ENCODE results near the gene RECK.

The RECK gene

GRCh38 chr9:36091026-36091953 lies 54.6 kb downstream of the RECK start:
- Histone ChIP-seq H3K9ac (ENCODE audit: low read length) (no peak overlapping the region), H3K36me3 (replicated peaks; ENCODE audit: insufficient read depth, low read length) (no peaks in the 10 kb centered on the region), H3K79me2 (ENCODE audit: low read length) (no peaks in the 10 kb centered on the region), H3K4me1 (ENCODE audit: low read length) (peaks cover 13% of the 10 kb centered on the region), H3K9me3 (replicated peaks; ENCODE audit: insufficient read depth, low read length) (no peaks in the 10 kb centered on the region), H3K27ac (ENCODE audit: low read length) (no peak overlapping the region), H2AFZ (ENCODE audit: low read length) (no peak overlapping the region), H3F3A (ENCODE audit: insufficient read depth, low read length) (peaks cover 10% of the 10 kb centered on the region; the same call in 1 of the 2 replicates), H3K27me3 (replicated peaks; ENCODE audit: insufficient read depth, low read length) (no peaks in the 10 kb centered on the region), H4K20me1 (ENCODE audit: insufficient read depth, low read length) (no peaks in the 10 kb centered on the region), H3K4me2 (ENCODE audit: low read depth, low read length) (no peak overlapping the region), H3K9me2 (replicated peaks; ENCODE audit: insufficient read depth, low read length) (no peaks in the 10 kb centered on the region), H3K4me3 (ENCODE audit: low read length) (no peak overlapping the region)
- no peak for TF ChIP-seq CTCF (IDR thresholded peaks at IDR 0.05; ENCODE audit: low read length)
- no peak for TF ChIP-seq EZH2 (optimal IDR thresholded peaks at IDR 0.05; ENCODE audit: low read depth, low read length)
- TF ChIP-seq EZH2phosphoT487 (IDR thresholded peaks at IDR 0.05; ENCODE audit: low read length), result no peak
- DNase-seq, result no peak

- H3K79me2 ChIP-seq (ENCODE audit: low read length), result no peaks in the 10 kb centered on the region
- H3K4me2 ChIP-seq (ENCODE audit: low read depth, low read length), result no peak overlapping the region
- H3K9me2 ChIP-seq (replicated peaks; ENCODE audit: insufficient read depth, low read length), result no peaks in the 10 kb centered on the region
- DNase-seq, result no peak
- TF ChIP-seq EZH2phosphoT487 (IDR thresholded peaks at IDR 0.05; ENCODE audit: low read length), result no peak
- no peak for TF ChIP-seq CTCF (IDR thresholded peaks at IDR 0.05; ENCODE audit: low read length)
- no peak for TF ChIP-seq EZH2 (optimal IDR thresholded peaks at IDR 0.05; ENCODE audit: low read depth, low read length)
- no peak overlapping the region for H3K4me3 ChIP-seq (ENCODE audit: low read length)
- no peaks in the 10 kb centered on the region for H4K20me1 ChIP-seq (ENCODE audit: insufficient read depth, low read length)
- peaks cover 10% of the 10 kb centered on the region; the same call in 1 of the 2 replicates for H3F3A ChIP-seq (ENCODE audit: insufficient read depth, low read length)
- no peaks in the 10 kb centered on the region for H3K9me3 ChIP-seq (replicated peaks; ENCODE audit: insufficient read depth, low read length)
- H3K4me1 ChIP-seq (ENCODE audit: low read length), result peaks cover 13% of the 10 kb centered on the region
- H3K27ac ChIP-seq (ENCODE audit: low read length), result no peak overlapping the region
- H3K36me3 ChIP-seq (replicated peaks; ENCODE audit: insufficient read depth, low read length), result no peaks in the 10 kb centered on the region
- H3K27me3 ChIP-seq (replicated peaks; ENCODE audit: insufficient read depth, low read length), result no peaks in the 10 kb centered on the region
- no peak overlapping the region for H3K9ac ChIP-seq (ENCODE audit: low read length)
- H2AFZ ChIP-seq (ENCODE audit: low read length), result no peak overlapping the region
These were observed 55.3 kb downstream of the RECK start for GRCh38 chr9:36092014-36092413.

GRCh38 chr9:36092509-36093215 lies 55.9 kb downstream of the RECK start:
- Histone ChIP-seq H3K4me2 (ENCODE audit: low read depth, low read length) (peak overlapping the region; percentile 51), H3K9me3 (replicated peaks; ENCODE audit: insufficient read depth, low read length) (no peaks in the 10 kb centered on the region), H3K4me1 (ENCODE audit: low read length) (peaks cover 13% of the 10 kb centered on the region), H2AFZ (ENCODE audit: low read length) (peak overlapping the region; percentile 32), H3K27ac (ENCODE audit: low read length) (peak overlapping the region; percentile 52; the same call in 1 of the 2 replicates), H3K9me2 (replicated peaks; ENCODE audit: insufficient read depth, low read length) (no peaks in the 10 kb centered on the region), H3K4me3 (ENCODE audit: low read length) (no peak overlapping the region), H3K9ac (ENCODE audit: low read length) (peak overlapping the region; percentile 13; the same call in 1 of the 2 replicates), H3F3A (ENCODE audit: insufficient read depth, low read length) (peaks cover 10% of the 10 kb centered on the region; the same call in 1 of the 2 replicates), H3K27me3 (replicated peaks; ENCODE audit: insufficient read depth, low read length) (no peaks in the 10 kb centered on the region), H3K36me3 (replicated peaks; ENCODE audit: insufficient read depth, low read length) (no peaks in the 10 kb centered on the region), H3K79me2 (ENCODE audit: low read length) (no peaks in the 10 kb centered on the region), H4K20me1 (ENCODE audit: insufficient read depth, low read length) (no peaks in the 10 kb centered on the region)
- DNase-seq, result peak; percentile 96
- TF ChIP-seq EZH2phosphoT487 (IDR thresholded peaks at IDR 0.05; ENCODE audit: low read length) (no peak), CTCF (IDR thresholded peaks at IDR 0.05; ENCODE audit: low read length) (no peak), EZH2 (optimal IDR thresholded peaks at IDR 0.05; ENCODE audit: low read depth, low read length) (no peak)

Data from MM.1S (cell line).